HG03354 (cell line): Measurements from ENCODE around the gene PDGFA.

ENCODE experiments used
- ATAC-seq: cut with Tn5 transposase; IDR thresholded peaks from one replicate; pipeline ENCODE4 v1.9.1; 2021; ENCODE audit warnings: mild to moderate bottlenecking; ENCODE audit not compliant: unreplicated experiment, poor library complexity, severe bottlenecking

Gene PDGFA

GRCh38 chr7:479115-479947 is 40.3 kb downstream of the PDGFA start:
- ATAC-seq, result no peak

DNA sequence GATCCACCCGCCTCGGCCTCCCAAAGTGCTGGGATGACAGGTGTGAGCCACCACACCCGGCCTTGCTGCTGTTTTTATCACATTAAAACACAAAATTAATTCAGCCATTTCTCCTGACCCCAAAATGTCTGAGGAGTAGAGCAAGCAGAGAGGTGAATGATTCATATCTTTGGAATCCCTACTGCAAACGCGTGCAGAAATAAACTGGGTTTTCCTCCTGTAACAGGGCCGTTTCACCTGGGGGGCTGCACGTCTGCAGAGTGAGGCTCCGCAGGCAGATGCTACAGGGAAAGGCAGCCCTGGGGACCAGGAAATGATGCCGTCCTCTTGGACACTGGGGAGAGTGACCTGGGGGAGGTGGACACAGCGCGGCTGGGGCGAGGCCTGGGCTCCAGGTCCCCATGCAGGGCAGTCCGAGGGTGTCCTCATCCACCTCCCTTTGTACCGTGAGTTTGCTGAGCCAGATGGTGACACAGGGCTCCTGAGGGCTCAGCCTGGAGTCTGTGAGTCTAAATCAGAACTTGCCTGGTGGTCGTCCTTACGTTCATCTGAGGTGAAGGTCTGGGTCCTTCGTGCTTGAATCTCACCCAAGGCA is 41.9 kb downstream of the PDGFA start:
- ATAC-seq, result no peak

GRCh38 chr7:476736-477360 is 42.8 kb downstream of the PDGFA start:
- ATAC-seq, result no peak

DNA sequence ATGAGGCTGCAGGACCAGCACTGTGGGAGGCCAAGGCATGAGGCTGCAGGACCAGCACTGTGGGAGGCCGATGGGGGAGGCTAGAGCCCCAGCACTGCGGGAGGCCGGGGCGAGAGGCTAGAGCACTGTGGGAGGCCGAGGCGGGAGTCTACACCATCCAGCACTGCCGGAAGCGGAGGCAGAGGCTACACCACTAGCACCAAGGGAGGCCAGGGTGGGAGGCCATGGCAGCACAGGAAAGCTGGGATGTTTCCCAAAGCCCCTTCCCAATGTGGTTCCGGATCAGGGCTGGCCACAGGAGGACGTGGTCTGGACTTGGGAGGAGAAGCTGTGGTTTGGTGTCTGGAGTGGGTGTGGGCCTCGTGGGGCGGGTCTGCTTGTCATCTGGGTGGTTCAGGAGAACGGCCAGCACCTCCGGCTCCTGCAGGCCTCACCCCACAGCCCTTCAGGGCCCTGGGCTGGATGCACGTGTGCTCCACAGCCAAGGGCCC is 43.6 kb downstream of the PDGFA start:
- ATAC-seq, result no peak

DNA sequence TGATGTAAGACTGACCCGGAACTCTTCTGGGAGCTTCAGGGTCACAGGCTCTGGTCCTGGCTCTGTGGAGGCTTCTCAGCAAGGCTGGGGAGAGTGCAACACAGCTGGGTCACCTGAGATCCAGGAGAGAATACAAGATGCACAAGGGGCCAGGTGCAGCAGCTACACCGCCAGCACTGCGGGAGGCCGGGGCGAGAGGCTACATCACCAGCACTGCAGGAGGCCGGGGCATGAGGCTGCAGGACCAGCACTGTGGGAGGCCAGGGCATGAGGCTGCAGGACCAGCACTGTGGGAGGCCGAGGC is 44.3 kb downstream of the PDGFA start:
- ATAC-seq, result no peak

GRCh38 chr7:474605-475424 is 44.8 kb downstream of the PDGFA start:
- ATAC-seq, result no peak

- no peak for ATAC-seq
Observed at GRCh38 chr7:473870-474604, 45.6 kb downstream of the PDGFA start.

DNA sequence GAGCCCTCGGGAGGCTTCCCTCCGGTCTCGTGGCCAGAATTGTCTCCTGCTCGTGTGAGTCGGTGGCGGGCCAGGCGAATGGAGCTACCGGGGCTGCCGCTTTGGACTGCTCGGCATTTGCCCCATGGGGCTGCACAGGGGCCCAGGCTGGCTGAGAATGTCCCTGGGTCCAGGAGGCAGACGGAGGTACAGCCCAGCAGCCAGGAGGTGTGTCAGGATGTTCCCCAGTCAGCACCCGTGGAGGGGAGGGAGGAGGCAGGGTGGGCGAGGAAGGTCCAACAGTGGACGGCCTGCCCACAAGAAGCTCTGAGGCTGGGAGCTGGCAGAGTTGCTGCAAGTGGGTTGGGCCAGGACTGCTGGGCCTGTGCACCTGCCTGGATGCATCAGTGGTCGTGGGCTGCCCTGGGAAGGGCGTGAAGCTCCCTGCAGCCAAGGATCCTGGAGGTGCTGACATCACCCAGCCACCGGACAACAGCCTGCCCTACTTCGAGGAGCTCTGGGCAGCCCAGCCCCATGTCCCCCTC is 46.4 kb downstream of the PDGFA start:
- ATAC-seq, result no peak

GRCh38 chr7:472640-472957 is 47.0 kb downstream of the PDGFA start:
- ATAC-seq, result no peak

DNA sequence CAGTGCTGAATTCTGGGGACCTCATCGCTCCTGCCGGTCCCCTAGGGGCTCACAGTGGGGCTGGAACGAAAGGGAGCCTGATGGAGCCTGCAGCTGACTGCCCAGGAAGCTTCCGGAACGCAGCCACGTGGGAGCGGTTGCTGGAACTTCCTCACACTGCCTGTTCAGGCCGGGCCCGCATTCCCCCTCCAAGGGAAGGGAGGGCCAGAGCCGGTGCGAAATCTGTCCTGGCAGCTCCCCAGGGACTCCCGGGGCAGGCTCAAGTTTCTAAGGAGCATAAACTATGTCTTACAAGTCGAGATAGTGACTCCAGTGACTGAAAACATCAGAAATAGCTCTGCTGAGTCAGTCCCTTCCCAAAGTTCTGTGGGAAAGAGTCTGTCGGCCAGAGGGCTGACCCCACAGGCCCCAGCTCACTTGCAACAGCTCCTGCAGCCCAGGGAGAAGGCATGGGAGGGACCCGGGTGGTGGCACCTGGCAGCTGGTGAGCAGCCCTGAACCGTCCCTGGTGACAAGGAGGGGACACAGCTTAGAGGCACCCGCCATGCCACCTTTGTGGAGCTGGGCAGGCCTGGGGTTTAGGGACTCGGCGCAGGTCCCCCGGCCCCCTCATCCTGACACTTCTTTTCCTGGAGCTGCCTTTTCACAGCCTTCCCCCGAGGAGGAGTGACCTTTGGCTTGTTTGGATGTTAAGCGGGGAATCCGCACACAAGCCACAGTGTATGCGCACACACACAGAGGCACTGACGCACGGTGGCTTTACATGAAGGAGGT is 47.6 kb downstream of the PDGFA start:
- no peak for ATAC-seq

DNA sequence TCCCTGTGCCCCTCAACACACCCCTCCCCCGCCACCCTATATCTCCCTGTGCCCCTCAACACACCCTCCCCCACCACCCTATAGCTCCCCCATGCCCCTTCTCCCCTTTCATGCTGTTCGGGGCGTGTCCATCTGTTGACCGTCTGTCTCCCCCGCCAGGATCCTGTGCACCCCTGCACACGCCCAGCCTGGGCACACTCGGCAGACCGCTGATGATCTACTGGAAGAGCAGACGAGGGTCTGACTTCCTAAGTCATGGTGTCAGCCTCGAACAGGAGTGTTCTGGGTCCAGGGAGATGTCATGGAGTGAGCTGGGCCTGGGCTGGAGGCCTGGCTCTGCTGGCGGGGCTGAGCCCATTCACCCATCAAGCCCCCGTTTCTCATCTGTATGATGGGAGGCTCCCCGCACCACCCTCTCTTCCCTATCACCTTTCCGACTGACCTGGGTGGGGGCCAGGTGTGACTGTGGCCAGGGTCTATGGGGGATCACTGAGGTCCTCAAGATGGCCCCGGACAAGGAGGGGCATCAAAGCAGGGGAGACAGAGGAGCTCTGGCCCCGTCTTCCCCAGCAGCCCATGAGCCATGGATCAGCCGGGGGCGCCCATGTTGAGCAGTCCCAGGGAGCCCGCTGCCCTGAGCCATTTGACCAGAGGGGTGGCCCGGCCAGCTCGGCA is 48.3 kb downstream of the PDGFA start:
- no peak for ATAC-seq

GRCh38 chr7:469563-469961 is 50.1 kb downstream of the PDGFA start:
- ATAC-seq, result no peak

DNA sequence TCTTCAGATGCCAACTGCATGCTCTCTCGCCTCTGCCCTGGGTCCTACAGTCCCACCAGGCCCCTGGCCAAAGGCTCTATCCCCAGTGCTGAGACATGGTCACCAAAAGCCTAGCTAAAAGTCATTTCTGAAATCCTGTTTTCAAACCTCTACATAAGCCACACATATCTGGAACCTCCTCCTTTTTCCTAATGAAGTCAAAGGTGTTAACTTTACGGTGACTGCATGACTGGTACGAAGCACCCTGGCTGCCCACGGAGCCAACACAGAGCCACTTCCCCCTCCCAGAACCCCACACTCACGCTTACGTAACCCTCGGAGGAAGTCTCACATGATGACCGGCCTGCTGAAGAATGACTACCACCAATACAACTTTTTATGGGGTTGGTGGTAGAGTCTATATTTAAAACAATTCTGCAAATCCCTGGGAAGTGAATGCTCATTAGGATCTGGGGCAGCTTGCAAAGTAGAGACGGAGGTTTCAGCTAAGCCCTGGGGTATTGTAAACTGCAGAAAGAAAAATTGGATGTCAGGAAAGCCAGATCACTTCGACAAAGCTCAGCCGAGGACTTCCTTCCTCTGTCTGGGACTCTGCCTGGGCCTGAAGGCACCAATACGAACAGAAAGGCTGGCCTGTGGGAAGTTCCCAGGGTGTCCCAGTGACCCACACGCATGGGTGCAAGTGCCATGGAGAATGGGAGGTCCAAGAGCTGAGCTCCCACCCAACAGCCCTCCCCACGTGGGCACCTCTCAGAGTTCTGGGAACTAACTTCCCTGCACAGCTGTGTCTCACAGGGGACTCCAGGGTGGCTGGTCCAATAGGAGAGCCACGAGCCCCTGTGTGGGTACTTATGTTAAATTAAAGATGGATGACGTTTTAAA is 50.7 kb downstream of the PDGFA start:
- no peak for ATAC-seq

DNA sequence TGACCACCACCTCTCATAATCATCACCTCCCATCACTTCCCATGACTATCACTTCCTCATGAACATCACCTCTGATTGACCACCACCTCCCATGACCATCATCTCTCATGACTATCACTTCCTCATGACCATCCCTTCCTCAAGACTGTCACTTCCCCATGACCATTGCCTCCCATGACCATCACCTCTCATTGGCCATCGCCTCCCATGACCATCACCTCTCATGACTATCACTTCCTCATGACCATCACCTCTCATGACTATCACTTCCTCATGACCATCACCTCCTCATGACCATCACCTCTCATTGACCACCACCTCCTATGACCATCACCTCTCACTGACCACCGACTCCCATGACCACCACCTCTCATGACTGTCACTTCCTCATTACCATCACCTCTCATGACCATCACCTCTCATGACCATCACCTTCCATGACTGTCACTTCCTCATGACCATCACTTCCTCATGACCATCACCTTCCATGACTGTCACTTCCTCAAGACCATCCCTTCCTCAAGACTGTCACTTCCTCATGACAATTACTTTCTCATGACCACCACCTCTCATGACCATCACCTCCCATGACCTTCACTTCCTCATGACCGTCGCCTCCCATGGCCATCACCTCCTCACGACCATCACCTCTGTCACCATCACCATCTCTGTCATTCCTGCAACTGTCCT is 51.6 kb downstream of the PDGFA start:
- ATAC-seq, result no peak

- no peak for ATAC-seq
Observed at GRCh38 chr7:467393-467828, 52.2 kb downstream of the PDGFA start.

- ATAC-seq, result no peak
Observed at GRCh38 chr7:466465-467191, 53.0 kb downstream of the PDGFA start.
